ENCODE data around the gene NAA10. TPM values are rescaled to one million over a fixed set of nuclear protein-coding genes. Genes with fewer than 3 reads are reported as not detected.

NAA10 gene
- total RNA-seq, 3 donors from 2014 or later = 57.7 to 81.0 (median 79.2) TPM

GRCh38 chrX:153960077-153960476 lies 25.2 kb upstream of the NAA10 start:
- intact Hi-C loops (cut with DNase I; ENCODE audit: low total_unique reads) = no loop called here
- Histone ChIP-seq H3K27me3 (peaks cover 0 to 25% of the 10 kb centered on the region in 2 donors), H3K36me3 (no peaks in the 10 kb centered on the region), H3K4me1 (no peaks in the 10 kb centered on the region), H3K4me3 (no peak overlapping the region), H3K9me3 (no peaks in the 10 kb centered on the region), H3K27ac (no peak overlapping the region)
- no peak for TF ChIP-seq POLR2A (IDR thresholded peaks at IDR 0.05)
- TF ChIP-seq, protein P1, sequence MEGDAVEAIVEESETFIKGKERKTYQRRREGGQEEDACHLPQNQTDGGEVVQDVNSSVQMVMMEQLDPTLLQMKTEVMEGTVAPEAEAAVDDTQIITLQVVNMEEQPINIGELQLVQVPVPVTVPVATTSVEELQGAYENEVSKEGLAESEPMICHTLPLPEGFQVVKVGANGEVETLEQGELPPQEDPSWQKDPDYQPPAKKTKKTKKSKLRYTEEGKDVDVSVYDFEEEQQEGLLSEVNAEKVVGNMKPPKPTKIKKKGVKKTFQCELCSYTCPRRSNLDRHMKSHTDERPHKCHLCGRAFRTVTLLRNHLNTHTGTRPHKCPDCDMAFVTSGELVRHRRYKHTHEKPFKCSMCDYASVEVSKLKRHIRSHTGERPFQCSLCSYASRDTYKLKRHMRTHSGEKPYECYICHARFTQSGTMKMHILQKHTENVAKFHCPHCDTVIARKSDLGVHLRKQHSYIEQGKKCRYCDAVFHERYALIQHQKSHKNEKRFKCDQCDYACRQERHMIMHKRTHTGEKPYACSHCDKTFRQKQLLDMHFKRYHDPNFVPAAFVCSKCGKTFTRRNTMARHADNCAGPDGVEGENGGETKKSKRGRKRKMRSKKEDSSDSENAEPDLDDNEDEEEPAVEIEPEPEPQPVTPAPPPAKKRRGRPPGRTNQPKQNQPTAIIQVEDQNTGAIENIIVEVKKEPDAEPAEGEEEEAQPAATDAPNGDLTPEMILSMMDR (IDR thresholded peaks at IDR 0.05) = no peak
- TF ChIP-seq POLR2AphosphoS5 (IDR thresholded peaks at IDR 0.05) = no peak
- no peak for DNase-seq (ENCODE audit: low spot score in 2 of 2)

GRCh38 chrX:153959649-153960048 lies 24.8 kb upstream of the NAA10 start:
- DNase-seq (ENCODE audit: low spot score in 2 of 2) = no peak
- no peaks in the 10 kb centered on the region for H3K4me1 ChIP-seq
- intact Hi-C loops (cut with DNase I; ENCODE audit: low total_unique reads) = loop anchor here (10.0 kb wide), 1 partner anchor 165 kb away; the partner anchor contains the start of genes IDH3G and SSR4
- no peak for TF ChIP-seq POLR2AphosphoS5 (IDR thresholded peaks at IDR 0.05)
- TF ChIP-seq, protein P1 (IDR thresholded peaks at IDR 0.05) = no peak
- peaks cover 0 to 25% of the 10 kb centered on the region in 2 donors for H3K27me3 ChIP-seq
- H3K9me3 ChIP-seq = no peaks in the 10 kb centered on the region
- H3K27ac ChIP-seq = no peak overlapping the region
- H3K4me3 ChIP-seq = no peak overlapping the region
- H3K36me3 ChIP-seq = no peaks in the 10 kb centered on the region

DNA sequence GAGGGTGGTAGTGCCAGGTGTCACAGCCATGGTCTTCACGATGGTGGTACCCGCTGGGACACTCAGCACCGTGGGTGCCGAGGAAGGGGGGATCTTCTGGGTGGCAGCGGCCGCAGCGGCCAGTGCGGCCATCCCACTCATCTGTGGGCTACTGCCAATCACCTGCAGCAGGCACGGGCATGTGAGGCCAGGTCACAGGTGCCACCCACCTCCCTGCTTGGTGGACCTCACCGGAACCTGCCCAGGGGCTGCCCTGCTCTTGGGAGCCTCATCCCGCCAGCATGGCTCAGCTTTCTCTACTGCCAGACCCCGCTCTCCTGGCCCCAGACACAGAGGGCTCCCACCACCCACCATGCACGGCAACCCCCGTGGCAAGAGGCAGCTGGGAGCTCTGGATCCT lies 23.8 kb upstream of the NAA10 start:
- no peak for TF ChIP-seq POLR2A (IDR thresholded peaks at IDR 0.05)
- no peak for DNase-seq (ENCODE audit: low spot score in 2 of 2)
- Histone ChIP-seq H3K4me3 (no peak overlapping the region), H3K4me1 (no peaks in the 10 kb centered on the region), H3K36me3 (no peaks in the 10 kb centered on the region), H3K27ac (no peak overlapping the region), H3K9me3 (no peaks in the 10 kb centered on the region), H3K27me3 (peaks cover 0 to 25% of the 10 kb centered on the region in 2 donors)
- intact Hi-C loops (cut with DNase I; ENCODE audit: low total_unique reads) = loop anchor here (10.0 kb wide), 1 partner anchor 164 kb away; the partner anchor contains the start of genes IDH3G and SSR4

- TF ChIP-seq POLR2AphosphoS5 (IDR thresholded peaks at IDR 0.05) = no peak
- TF ChIP-seq, protein P1 (IDR thresholded peaks at IDR 0.05) = no peak
- no peak for TF ChIP-seq POLR2A (IDR thresholded peaks at IDR 0.05)
- Histone ChIP-seq H3K4me3 (no peak overlapping the region), H3K36me3 (no peaks in the 10 kb centered on the region), H3K9me3 (no peaks in the 10 kb centered on the region), H3K27me3 (peaks cover 0 to 25% of the 10 kb centered on the region in 2 donors), H3K4me1 (no peaks in the 10 kb centered on the region), H3K27ac (no peak overlapping the region)
- DNase-seq (ENCODE audit: low spot score in 2 of 2) = no peak
- intact Hi-C loops (cut with DNase I; ENCODE audit: low total_unique reads) = loop anchor here (10.0 kb wide), 1 partner anchor 162 kb away; the partner anchor contains the start of genes IDH3G and SSR4
Measured at GRCh38 chrX:153957224-153957623, 22.4 kb upstream of the NAA10 start.

- Histone ChIP-seq H3K4me1 (no peaks in the 10 kb centered on the region), H3K27me3 (peaks cover 0 to 15% of the 10 kb centered on the region in 2 donors), H3K27ac (no peak overlapping the region), H3K9me3 (no peaks in the 10 kb centered on the region), H3K4me3 (no peak overlapping the region), H3K36me3 (no peaks in the 10 kb centered on the region)
- intact Hi-C loops (cut with DNase I; ENCODE audit: low total_unique reads) = loop anchor here (10.0 kb wide), 1 partner anchor 161 kb away; the partner anchor contains the start of genes IDH3G and SSR4
- no peak for DNase-seq (ENCODE audit: low spot score in 2 of 2)
- TF ChIP-seq POLR2A (IDR thresholded peaks at IDR 0.05) = no peak
- no peak for TF ChIP-seq POLR2AphosphoS5 (IDR thresholded peaks at IDR 0.05)
- TF ChIP-seq, protein P1 (IDR thresholded peaks at IDR 0.05) = no peak
Measured at GRCh38 chrX:153956044-153956907, 21.4 kb upstream of the NAA10 start.

Measured in breast epithelium (tissue), 4 donors.